Measurements from ENCODE around the gene C5orf15. TPM values are rescaled to one million over a fixed set of nuclear protein-coding genes. Genes with fewer than 3 reads are reported as not detected.
A peak's percentile ranks its signal among the peaks of the same experiment; 100 is the strongest.

The C5orf15 gene
- total RNA-seq, 4 donors from 2014 or later = 12.4 to 92.6 (median 36.2) TPM

DNA sequence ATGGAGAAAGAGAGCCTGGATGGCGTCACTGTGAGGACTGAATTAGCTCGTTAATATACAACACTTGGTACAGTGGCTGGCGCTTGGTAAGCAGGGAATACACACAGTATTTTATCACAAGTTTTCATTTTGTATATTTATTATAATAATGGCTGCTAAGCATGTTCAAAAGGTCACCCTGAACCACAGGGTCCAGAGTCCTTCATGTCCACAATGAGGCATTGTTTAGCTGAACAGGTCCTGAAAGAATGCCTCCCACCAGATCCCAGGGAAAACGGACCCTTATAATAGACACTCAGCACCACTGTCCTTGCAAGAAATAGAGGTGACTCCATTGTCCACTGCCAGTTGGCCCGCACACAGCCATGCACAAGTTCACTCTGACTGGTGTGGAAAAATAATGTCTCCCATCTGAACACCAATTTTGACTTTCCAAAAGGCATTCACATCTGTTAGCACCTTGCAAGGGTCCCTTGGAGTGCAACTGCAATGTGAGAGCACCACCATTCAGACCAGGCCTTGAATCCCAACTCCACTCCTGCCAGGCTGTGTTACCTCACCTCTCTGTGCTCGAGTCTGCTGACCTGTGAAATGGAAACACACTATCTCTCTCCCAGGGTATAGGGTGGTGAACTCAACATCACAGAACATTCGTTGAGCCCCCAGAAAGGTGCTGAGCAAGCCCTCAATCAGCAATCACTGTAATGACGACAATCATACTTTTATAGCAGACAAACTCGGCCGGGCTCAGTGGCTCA lies 32.5 kb upstream of the C5orf15 start:
- peaks cover 0 to 7% (median 0%) of the 10 kb centered on the region in 3 donors for H3K36me3 ChIP-seq
- no peaks in the 10 kb centered on the region for H3K9me3 ChIP-seq
- TF ChIP-seq POLR2A (IDR thresholded peaks at IDR 0.05) = no peak
- TF ChIP-seq, protein P1, sequence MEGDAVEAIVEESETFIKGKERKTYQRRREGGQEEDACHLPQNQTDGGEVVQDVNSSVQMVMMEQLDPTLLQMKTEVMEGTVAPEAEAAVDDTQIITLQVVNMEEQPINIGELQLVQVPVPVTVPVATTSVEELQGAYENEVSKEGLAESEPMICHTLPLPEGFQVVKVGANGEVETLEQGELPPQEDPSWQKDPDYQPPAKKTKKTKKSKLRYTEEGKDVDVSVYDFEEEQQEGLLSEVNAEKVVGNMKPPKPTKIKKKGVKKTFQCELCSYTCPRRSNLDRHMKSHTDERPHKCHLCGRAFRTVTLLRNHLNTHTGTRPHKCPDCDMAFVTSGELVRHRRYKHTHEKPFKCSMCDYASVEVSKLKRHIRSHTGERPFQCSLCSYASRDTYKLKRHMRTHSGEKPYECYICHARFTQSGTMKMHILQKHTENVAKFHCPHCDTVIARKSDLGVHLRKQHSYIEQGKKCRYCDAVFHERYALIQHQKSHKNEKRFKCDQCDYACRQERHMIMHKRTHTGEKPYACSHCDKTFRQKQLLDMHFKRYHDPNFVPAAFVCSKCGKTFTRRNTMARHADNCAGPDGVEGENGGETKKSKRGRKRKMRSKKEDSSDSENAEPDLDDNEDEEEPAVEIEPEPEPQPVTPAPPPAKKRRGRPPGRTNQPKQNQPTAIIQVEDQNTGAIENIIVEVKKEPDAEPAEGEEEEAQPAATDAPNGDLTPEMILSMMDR (IDR thresholded peaks at IDR 0.05) = no peak
- peak overlapping the region in 2 of 4 donors; percentile 6 to 56 for H3K27ac ChIP-seq
- peaks cover 4 to 73% (median 22%) of the 10 kb centered on the region in 4 donors for H3K4me1 ChIP-seq
- no peaks in the 10 kb centered on the region for H3K27me3 ChIP-seq
- H3K4me3 ChIP-seq = no peak overlapping the region
- no peak for DNase-seq

DNA sequence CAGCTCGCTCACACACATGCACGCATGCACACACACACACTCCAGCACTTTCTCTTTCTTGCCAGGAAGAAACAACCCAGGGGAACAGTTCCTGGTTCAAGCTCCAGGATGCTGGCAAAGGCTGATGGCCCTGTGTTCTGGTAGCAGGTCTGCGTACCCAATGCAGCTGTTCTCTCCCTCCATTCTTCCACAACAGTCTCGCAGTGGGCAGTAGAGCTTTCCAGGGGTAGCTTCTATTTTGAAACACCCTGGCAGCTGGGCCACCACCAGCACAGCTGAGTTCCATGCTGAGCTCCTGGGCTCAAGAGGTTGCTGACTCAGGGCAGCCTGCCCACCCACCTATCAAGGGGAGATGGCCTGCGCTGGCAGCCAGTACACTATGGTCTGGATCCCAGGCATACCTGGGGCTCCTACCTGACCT lies 31.7 kb upstream of the C5orf15 start:
- DNase-seq = no peak
- peaks cover 0 to 7% (median 0%) of the 10 kb centered on the region in 3 donors for H3K36me3 ChIP-seq
- TF ChIP-seq, protein P1 (IDR thresholded peaks at IDR 0.05) = no peak
- TF ChIP-seq POLR2A (IDR thresholded peaks at IDR 0.05) = no peak
- H3K27me3 ChIP-seq = no peaks in the 10 kb centered on the region
- no peak overlapping the region for H3K4me3 ChIP-seq
- H3K27ac ChIP-seq = peak overlapping the region in 2 of 4 donors; percentile 6 to 56
- H3K4me1 ChIP-seq = peaks cover 9 to 76% (median 22%) of the 10 kb centered on the region in 4 donors
- H3K9me3 ChIP-seq = no peaks in the 10 kb centered on the region

- no peaks in the 10 kb centered on the region for H3K9me3 ChIP-seq
- peaks cover 9 to 89% (median 22%) of the 10 kb centered on the region in 4 donors for H3K4me1 ChIP-seq
- H3K36me3 ChIP-seq = peaks cover 0 to 7% (median 0%) of the 10 kb centered on the region in 3 donors
- DNase-seq = no peak
- H3K4me3 ChIP-seq = no peak overlapping the region
- no peaks in the 10 kb centered on the region for H3K27me3 ChIP-seq
- TF ChIP-seq, protein P1 (IDR thresholded peaks at IDR 0.05) = no peak
- no peak for TF ChIP-seq POLR2A (IDR thresholded peaks at IDR 0.05)
- no peak overlapping the region for H3K27ac ChIP-seq
These were observed 30.4 kb upstream of the C5orf15 start for GRCh38 chr5:133998807-133999206.

DNA sequence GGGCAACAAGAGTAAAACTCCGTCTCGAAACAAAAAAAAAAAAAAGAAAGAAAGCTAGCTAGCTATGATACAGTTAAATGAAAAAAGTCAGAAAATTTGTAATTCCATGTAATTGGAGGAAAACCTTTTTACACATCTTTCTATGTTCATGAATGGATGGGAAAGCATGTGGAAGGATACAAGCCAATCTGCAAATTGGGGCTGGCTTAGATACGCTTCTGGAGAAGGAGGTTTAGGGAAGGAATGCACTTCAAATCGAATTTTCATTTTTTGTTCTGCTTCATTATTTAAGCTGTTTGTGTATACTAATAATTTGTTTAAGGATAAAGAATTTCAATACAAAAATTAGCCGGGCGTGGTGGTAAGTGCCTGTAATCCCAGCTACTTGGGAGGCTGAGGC lies 29.6 kb upstream of the C5orf15 start:
- Histone ChIP-seq H3K4me1 (peaks cover 9 to 89% (median 19%) of the 10 kb centered on the region in 4 donors), H3K9me3 (no peaks in the 10 kb centered on the region), H3K36me3 (peaks cover 0 to 7% (median 0%) of the 10 kb centered on the region in 3 donors), H3K27me3 (no peaks in the 10 kb centered on the region), H3K27ac (no peak overlapping the region), H3K4me3 (no peak overlapping the region)
- no peak for DNase-seq
- no peak for TF ChIP-seq POLR2A (IDR thresholded peaks at IDR 0.05)
- TF ChIP-seq, protein P1 (IDR thresholded peaks at IDR 0.05) = no peak

- H3K27me3 ChIP-seq = no peaks in the 10 kb centered on the region
- no peak overlapping the region for H3K27ac ChIP-seq
- H3K36me3 ChIP-seq = peaks cover 0 to 7% (median 0%) of the 10 kb centered on the region in 3 donors
- no peak overlapping the region for H3K4me3 ChIP-seq
- H3K4me1 ChIP-seq = peaks cover under 1 to 76% (median 11%) of the 10 kb centered on the region in 4 donors
- TF ChIP-seq, protein P1 (IDR thresholded peaks at IDR 0.05) = peak in 3 of 6 experiments; percentile 33 to 52 (median 35)
- no peak for TF ChIP-seq POLR2A (IDR thresholded peaks at IDR 0.05)
- no peak for DNase-seq
- H3K9me3 ChIP-seq = no peaks in the 10 kb centered on the region
These were observed 28.3 kb upstream of the C5orf15 start for GRCh38 chr5:133996683-133997252.
